Epidermal melanocyte (primary cell): ENCODE results near the gene MXRA8.
"Not testable (repeated sequence)": the region's sequence is repeated elsewhere in the genome, so short reads cannot be mapped to it uniquely, and the experiment has no call there.

Experiments
- DNase-seq: peaks from one replicate; pipeline ENCODE4 v3.0.0; 2011; ENCODE audit warnings: low spot score; ENCODE audit not compliant: insufficient read length

The MXRA8 gene

DNA sequence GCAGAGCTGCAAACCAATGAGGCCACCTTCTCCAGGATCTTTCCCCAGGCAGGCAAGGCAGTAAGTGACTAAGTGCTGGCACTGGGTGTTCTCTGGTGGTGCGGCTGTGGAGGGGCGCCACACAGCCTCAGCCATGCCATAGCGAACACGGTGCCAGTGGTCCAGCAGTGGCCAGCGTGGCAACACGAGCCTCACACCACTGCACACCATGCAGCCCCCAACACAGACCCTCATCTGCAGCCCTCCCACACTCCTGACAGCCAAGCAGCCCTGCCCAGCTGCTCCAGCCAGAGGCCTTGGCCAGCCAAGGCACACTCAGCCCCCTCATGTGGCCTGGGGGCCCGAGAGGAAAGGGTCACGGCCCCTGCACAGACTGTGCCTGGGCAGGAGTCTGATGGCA lies 36.9 kb downstream of the MXRA8 start:
- no peak for DNase-seq

DNA sequence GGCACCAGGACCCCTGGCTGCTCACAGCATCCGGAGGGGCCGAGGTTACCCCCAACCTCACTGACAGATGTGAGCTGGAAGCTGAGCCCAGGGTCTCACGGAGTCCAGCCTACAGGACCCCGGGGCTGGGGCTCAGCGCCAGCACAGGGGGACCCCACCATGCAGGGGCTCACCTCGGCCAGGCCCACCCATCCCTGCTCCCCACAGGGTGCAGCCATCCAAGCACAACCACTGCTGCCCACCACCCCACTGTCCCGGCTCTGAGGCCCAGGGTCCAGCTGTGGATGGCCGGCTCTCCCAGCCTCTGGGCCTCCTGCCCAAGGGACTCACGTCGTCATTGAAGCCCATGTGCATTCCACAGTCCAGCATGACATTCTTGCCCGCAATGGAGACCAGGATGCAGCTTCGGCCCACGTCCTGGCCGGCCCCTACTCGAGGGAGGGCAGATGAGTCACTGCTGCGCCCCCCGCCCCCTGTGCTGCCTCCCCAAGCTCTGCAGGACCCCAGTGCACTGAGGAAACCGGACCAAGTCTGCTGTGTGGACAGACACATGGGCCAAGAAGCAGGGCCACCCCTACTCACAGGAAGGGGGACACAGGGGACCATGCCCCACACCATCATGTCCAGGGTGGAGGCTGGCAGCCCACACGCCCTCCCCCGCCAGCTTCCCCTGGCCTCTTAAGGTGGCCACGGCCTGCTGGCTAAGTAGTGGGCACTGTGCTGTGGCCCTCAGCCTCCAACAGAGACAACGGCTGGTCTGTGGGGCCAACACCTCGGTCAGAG lies 37.5 kb downstream of the MXRA8 start:
- DNase-seq, result no peak

DNA sequence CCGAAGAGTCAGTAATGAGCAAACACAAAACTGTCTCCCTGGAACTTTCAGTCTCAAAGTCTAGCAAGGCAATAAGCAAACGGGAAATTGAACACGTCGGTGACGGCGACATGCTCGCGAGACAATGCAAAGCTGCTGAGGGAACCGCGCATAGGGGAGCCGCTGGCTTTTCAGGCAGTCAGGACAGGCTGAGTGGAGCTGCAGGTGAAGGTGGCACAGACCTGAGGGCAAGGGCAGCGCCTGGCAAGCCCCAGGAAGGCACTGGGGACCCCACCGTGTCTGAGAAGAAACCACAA lies 38.8 kb downstream of the MXRA8 start:
- DNase-seq, result no peak

DNA sequence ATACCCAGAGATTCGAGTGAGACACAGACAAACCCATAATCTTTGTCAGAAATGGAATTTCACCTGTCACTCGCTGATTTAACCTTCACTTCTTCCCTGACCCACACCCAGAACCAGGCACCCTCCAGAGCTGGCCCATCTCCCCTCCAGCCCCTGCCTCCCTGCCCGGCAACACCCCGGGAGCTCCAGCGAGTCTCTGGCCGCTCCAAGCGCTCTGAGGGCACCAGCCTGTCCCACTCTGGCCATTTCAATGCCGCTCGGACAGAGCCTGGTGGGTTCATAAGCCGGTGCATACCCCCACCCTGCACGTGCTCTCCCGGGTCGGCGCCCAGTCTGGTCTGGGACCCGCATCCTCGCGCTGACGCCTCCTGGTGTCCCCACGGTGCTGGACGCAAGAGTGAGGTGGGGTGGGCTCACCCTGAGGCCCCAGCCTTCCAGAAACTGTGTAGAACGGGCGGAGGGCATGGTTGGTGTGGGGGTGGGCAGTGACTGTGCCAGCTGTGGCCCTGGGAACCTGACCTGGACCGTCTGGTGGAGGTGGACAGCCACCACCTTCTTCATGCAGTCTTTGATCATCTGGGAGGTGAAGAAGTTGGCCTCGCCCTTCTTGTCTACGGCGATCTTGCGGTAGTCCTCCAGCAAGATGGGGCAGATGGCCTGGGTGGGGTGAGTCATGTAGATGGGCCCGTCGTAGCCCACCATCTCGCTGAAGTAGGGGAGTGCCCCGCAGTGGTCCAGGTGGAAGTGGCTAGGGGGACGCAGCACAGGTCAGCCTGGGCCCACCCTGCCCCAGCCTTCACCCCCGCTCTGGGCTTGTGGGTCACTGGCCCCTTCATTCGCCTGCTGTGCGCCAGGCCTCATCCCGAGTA lies 39.3 kb downstream of the MXRA8 start:
- no peak for DNase-seq

DNA sequence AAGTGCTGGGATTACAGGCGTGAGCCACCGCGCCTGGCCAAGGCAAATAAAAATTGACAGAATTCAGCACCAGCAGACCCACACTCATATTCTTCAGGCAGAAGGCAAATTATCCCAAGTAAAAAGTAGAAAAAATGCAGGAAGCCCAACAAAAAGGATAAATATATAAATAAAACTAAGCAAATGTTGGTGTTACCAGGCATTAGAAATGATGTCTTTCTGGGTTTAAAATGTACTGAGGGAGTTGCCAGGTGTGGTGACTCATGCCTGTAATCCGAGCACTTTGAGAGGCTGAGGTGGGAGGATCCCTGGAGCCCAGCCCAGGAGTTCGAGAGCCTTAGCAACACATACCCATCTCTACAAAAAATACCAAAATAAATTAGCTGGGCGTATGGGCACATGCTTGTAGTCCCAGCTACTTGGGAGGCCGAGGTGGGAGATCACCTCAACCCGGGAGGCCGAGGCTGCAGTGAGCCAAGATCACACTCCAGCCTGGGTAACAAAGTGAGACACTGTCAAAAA lies 40.2 kb downstream of the MXRA8 start:
- DNase-seq, result no peak

DNA sequence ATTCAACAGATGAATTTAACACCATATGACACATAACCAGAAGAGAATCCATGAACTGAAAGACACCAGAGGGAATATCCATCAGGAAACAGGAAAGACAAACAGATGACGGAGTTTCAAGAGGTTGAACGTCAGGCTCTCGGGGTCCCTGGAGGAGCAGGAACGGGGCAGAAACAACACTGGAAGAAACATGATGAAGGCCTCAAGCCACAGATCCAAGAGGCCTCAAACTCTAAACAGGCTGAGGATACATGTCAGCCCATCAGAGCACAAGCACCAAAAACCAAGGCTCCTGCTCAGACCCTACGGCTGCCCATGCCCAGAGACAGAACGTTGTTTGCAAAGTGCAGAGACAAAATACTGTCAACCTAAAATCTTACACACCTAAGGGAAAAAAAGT lies 40.9 kb downstream of the MXRA8 start:
- DNase-seq, result no peak

DNA sequence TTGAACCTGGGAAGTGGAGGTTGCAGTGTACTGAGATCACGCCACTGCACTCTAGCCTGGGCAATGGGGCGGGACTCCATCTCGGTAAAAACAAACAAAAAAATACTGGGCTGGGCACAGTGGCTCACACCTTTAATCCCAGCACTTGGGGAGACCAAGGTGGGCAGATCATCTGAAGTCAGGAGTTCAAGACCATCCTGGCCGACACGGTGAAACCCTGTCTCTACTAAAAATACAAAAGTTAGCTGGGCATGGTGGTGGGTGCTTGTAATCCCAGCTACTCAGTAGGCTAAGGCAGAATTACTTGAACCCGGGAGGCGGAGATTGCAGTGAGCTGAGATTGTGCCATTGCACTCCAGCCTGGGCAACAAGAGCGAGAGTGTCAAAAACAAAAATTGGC lies 42.2 kb downstream of the MXRA8 start:
- DNase-seq, result not testable (repeated sequence)

DNA sequence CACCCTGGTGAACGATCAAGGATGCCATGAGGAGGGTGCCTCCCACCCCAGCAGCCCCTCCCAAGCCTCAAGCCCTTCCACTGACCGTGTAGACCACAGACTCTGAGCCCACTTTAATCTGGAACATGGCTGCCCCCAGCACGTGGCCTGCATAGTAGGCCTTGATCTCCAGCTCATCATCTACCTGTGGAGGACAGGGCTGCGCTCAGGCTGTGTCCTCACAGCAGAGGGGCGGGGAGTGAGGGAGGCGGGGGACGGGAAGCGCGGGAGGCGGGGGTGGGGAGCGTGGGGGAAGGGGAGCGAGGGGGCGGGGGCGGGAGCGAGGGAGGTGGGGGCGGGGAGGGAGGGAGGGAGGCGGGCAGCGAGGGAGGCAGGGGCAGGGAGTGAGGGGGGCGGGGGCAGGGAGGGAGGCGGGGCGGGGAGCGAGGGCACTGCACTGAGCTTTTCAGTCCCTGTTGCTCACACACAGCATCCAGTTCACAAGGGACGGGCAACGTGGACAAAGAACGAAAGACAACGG lies 42.9 kb downstream of the MXRA8 start:
- no peak for DNase-seq

DNA sequence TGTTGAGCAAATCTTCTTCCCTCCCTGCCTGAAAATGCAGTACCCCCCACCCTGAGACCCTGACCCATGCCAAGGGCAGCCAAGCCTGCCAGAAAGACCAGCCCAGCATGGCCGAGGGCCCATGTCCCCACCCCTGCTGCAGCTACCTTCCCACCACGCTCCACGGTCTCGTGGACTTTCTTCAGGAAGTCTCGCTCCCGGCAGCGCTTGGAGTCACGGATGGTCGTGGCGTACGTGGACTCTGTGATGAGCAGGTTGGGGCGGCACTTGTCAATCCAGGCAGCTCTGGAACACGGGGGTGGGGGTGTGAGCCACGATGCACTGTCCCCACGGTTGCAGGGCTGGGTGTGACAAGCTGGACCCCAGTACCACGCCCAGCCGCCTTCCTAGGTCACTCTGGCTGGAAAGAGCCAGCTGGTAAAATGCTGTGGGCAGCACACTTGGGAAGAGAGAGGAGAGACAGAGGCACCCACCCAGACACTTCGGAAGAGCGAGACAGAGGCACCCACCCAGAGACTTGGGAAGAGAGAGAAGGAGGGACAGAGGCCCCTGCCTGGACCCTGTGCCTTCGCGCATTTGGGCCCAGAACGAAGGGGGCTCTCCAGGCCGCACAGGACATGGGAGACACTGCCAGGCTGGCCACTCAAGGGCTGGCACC lies 43.5 kb downstream of the MXRA8 start:
- no peak for DNase-seq

DNA sequence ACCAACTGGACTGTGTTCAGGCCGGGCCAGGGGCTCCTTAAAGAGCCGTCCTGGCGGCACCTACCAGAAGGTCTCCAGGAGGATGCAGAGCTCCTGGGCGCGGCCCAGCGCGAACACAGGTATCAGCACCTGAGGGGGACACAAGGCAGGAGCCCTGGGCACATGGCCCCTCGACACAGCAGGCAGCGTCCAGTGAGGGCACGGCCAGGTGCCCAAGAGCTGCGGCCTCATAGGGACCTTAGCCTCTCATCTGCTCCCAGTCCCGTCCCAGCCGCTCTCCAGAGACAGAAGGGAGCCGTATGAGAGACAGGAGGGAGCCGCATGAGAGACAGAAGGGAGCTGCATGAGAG lies 44.1 kb downstream of the MXRA8 start:
- DNase-seq, result no peak

DNA sequence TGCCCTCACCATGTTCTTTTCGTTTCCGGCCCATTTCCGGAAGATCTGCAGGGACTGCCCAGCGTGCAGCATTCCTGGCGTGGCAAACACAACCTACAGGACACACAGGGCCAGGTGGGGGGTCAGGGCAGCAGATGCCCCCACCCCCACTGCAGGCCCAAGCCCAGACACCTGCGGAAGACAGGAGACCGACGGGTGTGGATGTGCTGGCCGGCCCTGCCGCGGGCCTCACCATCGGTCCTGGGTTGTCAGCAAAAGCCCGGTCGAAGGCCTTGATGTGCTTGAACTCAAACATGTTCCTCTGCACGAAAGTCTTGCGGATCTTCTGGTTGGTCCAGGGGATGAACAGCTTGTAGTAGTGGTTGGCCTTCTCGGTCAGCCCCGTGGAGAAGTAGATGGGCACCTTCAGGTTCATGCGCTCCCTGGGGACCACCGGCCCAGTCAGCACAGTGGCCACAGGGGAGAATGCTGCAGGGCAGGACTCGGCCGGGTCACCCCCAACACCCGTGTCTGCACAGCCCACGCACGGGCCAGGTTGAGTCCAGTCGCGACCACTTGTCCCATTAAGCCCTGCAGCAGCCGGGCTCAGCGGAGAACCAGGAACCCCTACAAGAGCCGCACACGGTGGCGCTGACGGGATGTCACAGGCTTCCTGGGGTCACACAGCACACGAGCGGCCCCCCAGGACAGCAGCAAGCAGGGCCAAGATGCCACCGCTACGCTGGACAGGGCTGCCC lies 44.7 kb downstream of the MXRA8 start:
- no peak for DNase-seq

DNA sequence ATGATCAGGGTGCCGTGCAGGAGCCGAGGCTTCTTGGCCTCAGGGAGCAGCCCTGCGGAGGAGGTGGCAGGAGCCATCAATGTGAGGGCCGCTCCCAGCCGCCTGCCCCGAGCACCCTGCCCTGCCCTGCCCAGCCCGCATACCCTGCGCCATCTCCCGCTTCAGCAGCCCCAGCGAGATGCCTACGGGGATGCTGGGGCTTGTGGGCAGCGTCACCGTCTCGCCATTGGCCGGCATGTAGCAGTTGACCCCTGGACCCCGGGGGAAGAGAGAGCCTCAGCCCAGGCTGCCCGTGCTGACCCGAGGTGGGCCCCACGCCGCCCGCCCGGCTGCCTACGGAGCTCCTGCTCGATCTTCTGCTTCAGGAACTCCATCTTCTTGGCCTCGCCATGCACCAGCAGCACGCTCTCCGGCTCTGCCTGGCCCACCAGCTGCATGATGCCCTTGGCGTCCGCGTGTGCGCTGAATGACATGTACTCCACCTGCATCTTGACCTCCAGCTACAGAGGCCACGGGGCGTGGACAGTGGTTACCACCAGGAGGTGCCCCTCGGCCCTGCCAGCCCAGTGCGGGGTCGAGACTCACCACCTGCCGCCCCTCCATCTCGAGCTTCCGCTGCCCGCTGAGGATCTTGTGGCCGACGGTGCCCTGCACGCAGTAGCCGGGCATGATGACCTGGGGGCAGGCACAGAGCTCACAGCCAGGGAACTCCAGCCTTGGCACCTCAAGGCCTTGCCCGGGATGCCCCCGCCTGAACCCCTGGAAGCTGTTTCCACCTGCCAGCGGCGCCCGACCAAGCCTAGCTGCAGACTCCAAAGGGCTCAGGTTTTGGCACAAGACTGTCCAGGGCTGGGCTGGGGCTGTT lies 45.7 kb downstream of the MXRA8 start:
- no peak for DNase-seq

DNA sequence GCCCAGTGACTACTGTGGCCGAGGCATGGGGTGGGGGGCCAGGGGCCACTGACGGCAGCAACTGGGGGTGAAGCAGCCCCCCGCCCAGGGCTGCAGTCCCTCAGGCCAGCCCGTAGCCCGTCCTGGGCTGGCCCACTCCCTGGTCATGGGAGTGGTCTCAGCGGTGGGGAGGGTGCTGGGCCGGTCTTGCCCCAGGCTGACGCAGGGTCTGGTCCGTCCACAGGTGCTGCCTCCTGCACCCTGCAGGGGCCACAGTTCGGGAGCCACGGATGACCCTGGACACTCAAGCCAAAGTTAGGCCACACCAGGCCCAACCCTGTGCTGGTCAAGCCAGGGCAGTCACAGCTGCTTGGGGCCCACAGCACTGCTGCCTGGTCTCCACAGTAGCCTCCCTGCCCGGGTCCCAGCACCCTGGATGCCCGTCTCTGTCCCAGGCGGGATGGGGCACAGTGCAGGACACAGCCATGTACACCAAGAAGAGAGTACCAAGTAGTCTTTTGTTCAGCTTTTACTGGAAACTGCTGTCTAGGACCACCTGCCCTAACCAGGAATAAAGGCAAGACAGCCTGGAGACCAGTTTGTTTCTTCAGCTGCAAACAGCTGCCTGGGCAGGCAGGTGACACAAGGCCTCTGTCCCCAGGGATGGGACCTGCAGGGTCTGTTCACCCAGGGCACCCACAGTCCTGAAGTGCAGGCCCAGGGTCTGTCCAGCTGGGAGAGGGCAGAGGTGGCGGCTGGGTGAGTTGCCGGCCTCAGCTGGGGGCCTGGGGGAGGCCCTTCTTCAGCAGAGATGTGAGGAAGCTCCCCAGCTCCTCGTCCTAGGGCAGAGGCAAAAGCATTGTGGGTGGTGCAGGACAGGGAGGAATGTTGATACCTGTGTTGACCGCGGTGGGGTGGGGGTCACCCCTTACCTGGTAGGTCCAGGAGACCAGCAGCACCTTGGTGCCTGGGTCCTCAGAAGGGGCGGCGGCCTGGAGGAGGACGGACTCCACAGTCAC lies 46.9 kb downstream of the MXRA8 start:
- no peak for DNase-seq

DNA sequence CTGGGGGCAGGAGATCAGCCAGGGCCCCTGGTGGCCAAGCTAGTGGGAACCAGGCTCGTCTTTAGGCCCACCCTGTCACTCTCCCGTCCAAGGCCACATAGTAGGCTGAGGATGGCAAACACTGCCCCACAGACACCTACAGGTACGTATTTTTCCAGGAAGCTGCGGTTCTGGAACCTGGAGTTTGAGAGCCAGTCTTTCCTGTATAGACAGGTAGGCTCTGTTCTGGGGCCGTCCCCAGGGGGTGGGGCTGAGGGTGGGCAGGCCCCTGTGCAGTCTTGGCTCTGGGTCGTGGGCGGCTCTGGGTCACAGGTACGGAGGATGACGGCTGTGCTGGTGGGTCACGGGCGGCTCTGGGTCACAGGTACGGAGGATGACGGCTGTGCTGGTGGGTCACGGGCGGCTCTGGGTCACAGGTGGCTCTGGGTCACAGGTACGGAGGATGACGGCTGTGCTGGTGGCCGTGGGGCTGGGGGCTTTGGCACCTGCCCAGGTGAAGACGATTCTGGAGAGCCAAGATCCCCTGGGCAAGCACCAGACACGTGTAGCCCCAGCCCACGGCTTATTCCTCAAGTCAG lies 47.8 kb downstream of the MXRA8 start:
- DNase-seq, result no peak

DNA sequence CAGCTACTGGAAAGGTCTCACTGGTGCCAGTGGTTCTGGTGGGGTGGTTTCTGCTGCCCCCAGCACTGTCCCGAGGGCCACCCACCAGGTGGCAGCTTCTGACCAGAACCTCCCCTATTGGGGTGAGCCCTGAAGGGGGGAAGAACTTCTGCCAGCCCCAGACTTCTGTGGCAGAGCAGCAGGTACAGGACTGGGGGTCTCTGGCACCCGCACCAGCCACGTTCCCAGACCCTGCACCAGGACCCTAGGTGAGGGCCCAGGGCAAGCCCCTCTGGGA lies 48.3 kb downstream of the MXRA8 start:
- DNase-seq, result no peak

DNA sequence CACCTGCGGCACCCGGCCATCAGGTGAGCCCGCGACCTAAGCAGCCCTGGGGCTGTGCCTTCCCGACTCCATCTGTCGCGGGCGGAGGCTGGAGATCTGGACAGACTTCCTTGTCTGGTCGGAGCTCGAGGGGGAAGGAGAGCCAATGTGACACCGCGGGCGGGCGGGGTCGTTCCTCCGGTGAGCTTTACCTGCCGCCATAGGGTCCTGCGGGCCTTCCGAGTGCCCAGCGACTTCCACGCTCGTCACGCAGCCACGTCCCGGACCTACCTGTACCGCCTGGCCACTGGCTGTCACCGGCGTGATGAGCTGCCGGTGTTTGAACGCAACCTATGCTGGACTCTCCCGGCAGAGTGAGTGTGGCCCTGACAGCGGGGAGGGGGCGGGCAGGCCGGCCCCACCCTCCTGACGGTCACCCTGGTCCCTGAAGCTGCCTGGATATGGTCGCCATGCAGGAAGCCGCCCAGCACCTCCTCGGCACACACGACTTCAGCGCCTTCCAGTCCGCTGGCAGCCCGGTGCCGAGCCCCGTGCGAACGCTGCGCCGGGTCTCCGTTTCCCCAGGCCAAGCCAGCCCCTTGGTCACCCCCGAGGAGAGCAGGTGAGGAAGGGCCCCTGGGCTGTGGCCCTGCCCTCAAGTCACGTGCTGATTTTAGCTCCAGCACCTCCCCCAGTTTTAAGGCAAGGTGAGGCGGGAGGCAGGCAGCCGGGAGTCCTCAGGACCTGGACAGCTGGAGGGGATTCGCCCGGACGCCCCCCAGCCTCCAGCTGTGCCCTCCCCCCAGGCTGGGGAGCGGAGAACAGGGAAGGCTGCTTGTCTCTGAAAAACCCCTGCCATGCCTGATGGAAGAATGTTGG lies 48.9 kb downstream of the MXRA8 start:
- DNase-seq, result no peak

DNA sequence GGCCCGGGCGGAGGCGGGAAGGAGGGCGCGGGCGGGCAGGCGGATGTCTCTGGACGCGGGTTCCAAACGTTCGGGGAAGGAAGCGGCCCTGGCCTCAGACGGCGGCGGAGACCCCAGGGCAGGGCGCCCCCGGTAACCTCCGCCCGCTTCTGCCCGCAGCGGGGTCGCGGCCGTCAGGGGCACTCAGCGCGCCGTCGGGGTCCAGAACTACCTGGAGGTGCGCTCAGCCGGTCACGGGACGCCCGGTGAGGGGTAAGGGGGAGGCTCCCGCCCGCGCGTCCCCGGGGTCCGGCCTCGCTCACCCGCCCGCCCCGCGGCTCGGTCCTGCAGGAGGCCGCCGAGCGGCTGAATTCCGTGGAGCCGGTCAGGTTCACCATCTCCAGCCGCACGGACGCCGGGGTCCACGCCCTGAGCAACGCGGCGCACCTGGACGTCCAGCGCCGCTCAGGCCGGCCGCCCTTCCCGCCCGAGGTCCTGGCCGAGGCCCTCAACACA lies 49.6 kb downstream of the MXRA8 start:
- no peak for DNase-seq
